HG02798 (cell line): ENCODE measurements around the gene XIRP1.
"Not testable (repeated sequence)": the region's sequence is repeated elsewhere in the genome, so short reads cannot be mapped to it uniquely, and the experiment has no call there.

Experiments used
- ATAC-seq: cut with Tn5 transposase; IDR thresholded peaks from one replicate; pipeline ENCODE4 v1.9.1; 2021; ENCODE audit warnings: mild to moderate bottlenecking; ENCODE audit not compliant: unreplicated experiment, poor library complexity

The XIRP1 gene

DNA sequence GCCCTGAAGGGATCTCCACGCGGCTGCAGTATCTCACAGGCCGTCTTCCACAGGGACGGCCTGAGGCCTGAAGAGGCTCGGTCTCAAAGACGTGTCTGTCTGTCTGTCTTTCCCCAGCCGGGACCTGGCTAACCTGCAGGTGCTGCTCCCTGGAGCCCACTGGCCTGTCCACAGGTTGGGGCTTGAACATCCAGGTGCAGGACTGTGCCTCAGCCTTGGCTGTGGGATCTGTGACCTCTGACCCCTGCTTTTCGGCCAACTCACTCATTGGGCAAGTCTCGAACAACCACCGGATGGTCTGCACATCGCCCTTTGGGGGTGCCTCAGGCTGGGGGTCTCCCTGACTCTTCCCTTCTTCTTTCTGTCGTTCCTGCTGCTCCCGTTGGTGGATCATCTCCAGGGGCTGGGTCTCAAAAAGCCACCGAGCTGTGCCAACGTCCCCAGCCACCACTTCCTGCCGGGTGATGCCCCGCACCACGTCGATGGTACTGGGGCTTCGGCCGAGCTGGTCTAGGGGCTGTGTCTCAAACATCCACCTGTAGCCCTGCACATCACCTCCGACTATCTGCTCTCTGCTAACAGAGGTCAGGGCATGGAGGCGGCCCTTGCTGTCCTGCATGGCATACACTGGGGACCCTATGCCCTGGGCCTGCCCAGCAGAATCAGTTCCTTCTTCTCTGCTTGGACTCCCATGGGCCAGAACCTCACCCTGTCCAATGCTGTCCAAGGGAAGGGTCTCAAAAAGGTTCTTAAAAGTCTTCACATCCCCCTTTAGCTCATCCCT lies 4.8 kb downstream of the XIRP1 start:
- ATAC-seq, result no peak

DNA sequence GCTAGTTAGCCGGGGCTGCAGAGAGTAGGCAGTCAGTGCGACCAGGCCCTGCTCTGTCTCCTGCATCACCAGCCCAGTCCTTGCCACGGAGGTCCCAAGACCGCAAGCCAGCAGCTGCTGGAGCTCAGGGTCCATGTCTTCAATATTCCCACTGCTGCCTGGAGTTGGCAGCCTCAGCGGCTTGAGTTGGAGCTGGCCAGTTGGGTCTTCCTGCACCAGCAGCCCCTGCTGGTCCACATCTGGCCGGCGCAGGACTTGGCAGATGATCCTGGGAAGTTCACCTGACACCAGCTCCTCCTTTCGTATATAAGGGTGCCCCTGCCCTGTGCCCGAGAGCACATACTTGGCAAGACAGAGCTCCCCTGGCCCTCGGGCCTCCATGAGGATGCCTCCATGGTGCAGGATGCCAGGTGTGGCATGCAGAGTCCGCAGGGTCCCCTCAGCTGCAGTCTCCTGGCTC lies 5.7 kb downstream of the XIRP1 start:
- ATAC-seq, result no peak

DNA sequence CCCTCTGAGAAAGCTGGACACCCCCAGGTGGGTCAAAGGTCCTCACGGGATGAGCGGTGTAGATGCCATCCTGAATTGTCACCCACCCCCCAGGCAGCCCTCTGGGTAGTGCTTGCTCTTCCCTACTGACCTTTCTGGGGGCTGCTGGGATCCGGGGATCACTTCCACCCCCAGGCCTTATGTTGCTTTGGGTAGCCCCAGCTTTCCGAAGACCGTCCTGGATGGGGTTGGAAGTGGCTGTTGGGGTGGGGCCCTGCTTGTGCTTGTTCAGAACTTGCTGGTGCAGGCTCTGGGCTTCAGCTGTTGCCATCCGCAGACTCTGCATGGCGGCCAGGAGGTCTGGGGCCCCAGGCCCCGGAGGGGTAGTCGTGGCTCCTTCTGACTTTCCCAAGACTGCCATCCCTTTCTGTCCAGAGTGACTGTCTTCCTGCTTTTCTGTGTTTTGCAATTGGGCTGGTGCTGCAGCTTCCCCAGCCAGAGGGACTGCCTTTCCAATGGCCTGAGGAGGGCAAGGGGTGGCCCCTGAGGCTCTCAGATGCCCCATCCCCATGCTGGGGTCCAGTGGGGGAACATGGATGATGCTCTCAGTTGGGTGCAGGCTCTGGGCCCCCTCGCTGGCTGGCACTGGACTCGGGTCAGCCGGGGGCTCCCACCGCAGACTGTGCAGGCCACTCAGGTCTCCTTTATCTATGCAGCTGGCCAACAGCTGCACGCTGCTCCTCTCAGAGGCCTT lies 6.3 kb downstream of the XIRP1 start:
- no peak for ATAC-seq

- ATAC-seq, result no peak
These were observed 7.0 kb downstream of the XIRP1 start for GRCh38 chr3:39185326-39185958.

DNA sequence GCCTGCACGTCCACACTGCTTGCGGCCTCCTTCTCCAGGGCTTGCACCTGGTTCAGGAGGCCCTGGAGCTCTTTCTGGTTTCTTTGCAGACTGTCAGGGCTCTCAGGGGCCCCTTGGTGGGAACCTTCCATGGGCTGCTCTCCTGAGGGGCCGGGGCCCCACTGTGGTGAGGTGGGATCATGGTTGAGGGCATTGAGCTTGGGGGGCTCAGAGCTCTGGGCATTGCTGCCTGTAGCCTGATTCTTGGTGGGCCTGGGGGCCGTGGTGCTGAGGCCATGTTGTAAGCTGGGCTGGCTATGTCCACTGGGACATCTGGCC lies 7.5 kb downstream of the XIRP1 start:
- ATAC-seq, result no peak

- ATAC-seq, result no peak
These were observed 8.1 kb downstream of the XIRP1 start for GRCh38 chr3:39184081-39184967.

- ATAC-seq, result no peak
These were observed 8.9 kb downstream of the XIRP1 start for GRCh38 chr3:39183211-39184080.

- ATAC-seq, result no peak
These were observed 10.7 kb downstream of the XIRP1 start for GRCh38 chr3:39181408-39182335.

- ATAC-seq, result peak; percentile 93
These were observed 11.6 kb downstream of the XIRP1 start for GRCh38 chr3:39180546-39181346.

DNA sequence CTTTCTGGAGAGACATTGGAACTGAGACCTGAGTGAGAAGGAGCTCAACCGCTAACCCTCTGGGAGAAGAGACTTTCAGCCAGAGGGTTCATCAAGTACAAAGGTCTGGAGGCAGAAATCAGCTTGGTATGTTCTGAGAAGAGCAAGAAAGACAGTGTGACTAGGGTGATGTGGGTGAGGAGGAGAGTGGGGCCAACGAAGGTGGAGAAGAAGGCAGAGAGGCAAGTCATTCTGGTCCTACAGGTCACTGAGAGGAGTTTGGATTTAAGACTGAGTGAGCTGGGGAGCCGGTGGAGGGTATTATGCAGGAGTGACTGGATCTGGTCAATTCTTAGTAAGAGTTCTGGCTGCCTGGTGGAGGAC lies 12.2 kb downstream of the XIRP1 start:
- ATAC-seq, result no peak

- ATAC-seq, result no peak
These were observed 13.8 kb downstream of the XIRP1 start for GRCh38 chr3:39178553-39178952.

- peak; percentile 45 for ATAC-seq
These were observed 14.6 kb downstream of the XIRP1 start for GRCh38 chr3:39177708-39178332.

DNA sequence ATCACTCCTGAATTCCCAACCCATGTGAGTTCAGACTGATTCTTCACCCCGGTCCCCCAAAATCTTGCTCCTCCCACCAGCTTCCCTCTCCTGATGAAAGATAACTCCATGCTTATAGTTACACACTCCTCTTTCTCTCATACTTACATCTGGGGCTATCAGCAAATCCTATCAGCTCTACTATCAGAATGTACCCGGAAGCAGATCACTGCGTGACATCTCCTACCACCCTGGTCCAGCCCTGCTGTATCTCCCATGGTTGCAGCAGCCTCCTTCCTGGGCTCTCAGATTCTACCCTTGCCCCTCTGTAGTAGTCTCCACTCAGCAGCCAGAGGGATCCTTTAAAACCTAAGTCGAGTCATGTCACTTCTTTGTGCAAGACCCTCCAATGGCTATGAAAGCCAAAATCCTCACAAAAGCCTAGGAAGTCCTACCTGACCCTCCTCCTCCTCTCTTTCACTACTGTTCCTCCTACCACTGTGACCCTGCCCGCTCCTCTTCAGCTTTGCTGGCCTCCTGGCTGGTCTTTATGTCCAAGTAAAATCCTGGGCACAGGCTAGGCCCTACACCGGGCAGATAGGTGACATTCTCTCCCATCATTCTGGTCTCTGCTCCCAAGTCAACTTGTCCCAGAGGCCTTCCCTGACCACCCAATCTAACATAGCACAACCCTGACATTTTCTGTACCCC lies 16.2 kb downstream of the XIRP1 start:
- no peak for ATAC-seq

DNA sequence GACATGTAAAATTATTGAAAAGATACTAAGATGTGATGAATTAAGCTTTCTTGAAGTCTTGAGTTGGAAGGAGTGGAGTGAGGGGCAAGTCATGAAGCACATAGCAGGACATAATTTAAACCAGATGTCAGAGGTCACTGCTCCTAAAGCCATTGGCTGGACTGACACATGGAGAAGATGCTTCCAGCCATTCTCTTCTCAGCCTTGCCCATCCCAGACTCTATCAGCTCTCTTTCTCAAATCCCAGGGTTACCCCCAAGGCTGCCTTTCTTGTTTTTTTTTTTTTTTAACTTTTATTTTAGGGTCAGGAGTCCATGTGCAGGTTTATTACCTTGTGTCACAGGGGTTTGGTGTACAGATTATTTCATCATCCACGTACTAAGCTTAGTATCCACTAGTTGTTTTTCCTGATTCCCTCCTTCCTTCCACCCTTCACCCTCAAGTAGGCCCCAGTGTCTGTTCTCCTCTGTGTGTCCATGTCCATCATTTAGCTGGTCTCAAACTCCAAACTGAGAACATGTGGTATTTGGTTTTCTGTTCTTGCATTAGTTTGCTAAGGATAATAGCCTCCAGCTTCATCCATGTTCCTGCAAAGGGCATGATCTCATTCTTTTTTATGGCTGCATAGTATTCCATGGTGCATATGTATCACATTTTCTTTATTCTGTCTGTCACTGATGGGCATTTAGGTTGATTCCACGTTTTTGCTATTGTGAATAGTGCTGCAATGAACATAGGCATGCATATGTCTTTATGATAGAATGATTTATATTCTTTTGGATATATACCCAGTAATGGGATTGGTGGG lies 18.9 kb downstream of the XIRP1 start:
- no peak for ATAC-seq

DNA sequence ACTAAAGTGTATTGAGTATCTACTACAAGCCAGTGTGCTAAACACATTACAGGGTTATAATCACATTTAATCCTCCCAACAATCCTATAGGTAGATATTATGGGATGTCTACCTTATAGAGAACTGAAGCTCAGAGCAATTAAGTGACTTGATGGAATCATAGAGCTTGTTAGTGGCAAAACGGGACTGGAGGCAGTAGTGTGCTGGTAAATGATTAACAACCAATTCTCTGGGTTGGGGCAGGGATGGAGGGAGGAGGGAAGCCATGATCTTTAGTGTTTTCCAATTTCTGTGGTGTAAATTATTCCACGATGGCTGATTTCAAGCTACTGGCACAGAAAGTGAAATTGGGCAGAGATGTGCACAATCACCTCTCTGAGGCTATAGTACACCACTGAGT lies 20.5 kb downstream of the XIRP1 start:
- ATAC-seq, result no peak

GRCh38 chr3:39170877-39171276 lies 21.5 kb downstream of the XIRP1 start:
- not testable (repeated sequence) for ATAC-seq
